Islet of Langerhans (tissue), 1 donor: ENCODE results near the gene PRKCI.
"Not testable (repeated sequence)": the region's sequence is repeated elsewhere in the genome, so short reads cannot be mapped to it uniquely, and the experiment has no call there.

Experiments used
- FAIRE-seq: peaks from one replicate; lab custom pipeline; 2011; peaks lifted over from hg19 to GRCh38; lab: Jason Lieb, UNC

Gene PRKCI

DNA sequence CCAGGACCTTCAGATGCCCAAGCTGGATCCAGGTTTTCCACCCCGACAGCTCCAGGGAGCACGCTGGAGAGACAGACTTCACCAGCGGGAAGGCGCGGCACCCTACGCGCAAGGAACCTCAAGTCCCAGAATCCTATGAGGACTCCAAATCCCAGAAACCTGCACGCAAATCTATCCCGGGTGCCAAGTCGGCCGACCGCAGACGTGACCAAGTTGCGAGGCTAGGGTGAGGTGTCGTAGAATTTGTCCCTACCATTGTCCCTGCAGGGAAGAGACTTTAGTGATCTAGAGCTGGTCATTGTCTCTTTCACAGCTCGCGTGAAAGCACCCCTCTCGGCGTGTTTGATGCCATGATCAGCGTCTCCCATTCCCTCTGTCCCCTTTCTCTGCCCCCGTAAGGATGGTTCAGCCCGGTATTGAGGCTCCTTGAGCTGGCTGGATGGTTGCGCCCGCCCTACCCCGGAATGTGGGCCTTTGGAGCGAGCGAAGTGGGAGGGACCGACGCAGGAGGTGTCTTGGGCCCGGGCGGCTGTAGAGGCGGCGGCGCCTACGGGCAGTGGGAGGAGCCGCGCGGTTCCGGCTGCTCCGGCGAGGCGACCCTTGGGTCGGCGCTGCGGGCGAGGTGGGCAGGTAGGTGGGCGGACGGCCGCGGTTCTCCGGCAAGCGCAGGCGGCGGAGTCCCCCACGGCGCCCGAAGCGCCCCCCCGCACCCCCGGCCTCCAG, at the start of gene PRKCI:
PRKCI (plus strand) TSS at position 501 of the 723 bp plus-strand sequence. CDS start 246 bp downstream, outside the sequence.
- peak; percentile 90 for FAIRE-seq

DNA sequence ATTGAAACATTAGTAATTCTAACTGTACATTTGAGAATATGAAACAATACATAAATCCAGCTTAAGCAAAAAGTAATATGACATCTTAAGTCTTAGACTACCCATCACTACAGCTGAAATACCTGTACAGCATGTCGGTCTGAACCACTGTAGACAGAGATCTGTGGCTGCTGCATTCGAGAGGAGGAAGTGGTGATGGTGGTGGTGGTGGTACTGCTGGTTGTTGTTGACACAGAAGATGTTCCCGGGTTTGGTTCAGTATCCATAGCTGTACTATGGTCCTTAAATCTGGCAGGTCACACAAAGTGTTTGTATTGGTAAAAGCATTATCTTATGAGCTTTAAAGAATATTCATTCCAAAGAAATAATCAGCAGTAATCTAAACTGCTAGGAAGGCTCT, 43.6 kb upstream of the PRKCI start:
- no peak for FAIRE-seq

DNA sequence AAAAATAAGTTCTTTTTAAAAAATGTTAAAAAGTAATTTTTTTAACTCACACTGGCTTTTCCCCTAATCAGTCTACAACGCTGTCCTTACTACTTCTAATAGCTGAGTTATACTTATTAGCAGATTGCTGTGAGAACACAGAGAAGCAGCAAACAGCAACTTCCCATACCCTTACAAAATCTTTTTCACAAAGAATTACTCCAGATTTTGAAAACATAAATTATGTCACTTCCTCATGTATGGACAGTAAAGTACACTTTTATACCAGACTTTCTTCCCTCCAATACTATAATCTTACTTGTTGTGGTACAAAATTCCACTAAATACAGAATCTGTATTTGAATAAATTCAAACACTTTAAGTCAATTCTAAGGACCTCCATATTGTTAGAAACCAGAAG, 42.8 kb upstream of the PRKCI start:
- FAIRE-seq = no peak

DNA sequence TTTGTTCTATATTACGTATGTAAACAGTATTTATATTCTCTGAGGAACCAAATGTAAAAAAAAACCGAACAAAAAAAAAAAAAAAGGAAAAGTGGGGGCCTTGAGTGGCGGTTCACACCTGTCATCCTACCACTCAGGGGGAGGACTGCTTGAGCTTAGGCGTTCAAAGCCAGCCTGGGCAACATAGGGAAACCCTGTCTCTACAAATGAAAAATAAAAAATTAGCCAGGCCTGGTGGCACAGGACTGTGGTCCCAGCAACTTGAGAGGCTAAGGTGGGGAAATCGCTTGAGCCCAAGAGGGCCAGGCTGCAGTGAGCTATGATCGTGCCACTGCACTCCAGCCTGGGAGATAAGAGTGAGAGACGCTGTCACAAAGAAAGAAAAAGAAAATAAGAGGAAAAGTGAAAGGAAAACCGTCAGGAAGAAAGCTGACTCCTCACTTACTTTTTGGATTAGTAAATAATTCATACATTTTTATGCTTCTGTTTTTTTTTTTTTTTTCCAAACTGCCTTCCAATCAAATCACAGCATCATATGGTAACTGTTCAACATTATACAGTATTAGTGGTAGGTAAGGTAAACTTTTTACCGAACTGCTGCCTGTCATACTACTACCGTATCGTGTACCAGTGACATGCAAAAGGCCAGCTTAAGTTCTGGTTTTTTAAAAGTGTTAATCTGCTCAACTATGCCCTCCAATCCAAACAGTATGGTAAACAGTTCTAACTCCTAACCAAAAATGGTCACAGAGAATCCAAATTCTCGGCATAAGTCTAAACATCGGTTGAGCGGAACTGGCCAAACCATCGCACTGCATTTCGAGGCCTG, 41.9 kb upstream of the PRKCI start:
- FAIRE-seq = no peak

DNA sequence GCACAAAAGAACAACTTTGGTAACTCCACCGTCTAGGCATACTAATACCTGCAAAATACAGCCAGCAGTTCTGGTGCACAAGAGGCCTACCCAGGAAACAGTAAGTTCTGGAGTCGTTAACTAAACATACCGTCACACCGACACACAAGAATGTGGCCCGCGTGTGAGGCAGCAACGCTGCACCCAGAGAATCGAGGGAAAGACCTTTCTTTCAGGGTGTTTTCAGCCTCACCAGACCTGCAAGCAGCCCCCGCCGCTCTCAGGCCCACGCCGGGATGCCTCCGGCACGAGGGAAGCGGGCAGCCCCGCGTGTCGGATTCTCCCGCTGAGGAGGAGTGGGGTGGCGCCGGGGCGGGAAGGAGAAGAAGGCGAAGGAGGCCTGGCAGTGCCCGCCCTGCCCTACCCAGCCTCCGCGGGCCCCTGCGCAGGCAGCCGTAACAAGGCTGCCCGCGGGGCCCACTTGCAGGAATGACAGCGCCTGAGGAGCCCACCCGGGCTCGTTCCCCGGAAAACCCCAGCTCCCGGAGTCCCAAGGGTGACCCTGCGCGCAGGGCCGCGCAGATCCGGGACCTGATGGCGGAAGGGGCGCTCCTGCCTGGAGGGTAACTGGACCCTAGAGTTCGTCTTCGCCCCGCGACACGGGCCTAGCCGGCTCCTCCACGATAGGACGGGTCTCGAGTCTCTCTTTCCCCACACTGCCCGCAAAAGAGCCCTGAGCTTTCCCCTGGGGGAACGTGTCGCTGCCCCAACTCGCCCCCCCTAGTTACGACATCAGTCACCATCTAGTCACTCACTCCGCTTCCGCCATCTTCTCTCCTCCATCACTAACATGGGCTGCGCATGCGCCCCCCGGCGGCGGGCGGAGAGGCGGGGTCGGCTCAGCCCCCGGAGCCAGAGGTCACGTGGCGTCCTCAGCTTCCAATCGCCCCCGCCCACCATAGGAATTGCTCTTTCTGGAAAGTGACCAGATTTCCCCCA, 41.0 kb upstream of the PRKCI start, which contains the start of gene PHC3:
PHC3 (minus strand) TSS at position 826 of the 978 bp plus-strand sequence; CDS start at position 808, 18 bp downstream.
- FAIRE-seq = no peak

DNA sequence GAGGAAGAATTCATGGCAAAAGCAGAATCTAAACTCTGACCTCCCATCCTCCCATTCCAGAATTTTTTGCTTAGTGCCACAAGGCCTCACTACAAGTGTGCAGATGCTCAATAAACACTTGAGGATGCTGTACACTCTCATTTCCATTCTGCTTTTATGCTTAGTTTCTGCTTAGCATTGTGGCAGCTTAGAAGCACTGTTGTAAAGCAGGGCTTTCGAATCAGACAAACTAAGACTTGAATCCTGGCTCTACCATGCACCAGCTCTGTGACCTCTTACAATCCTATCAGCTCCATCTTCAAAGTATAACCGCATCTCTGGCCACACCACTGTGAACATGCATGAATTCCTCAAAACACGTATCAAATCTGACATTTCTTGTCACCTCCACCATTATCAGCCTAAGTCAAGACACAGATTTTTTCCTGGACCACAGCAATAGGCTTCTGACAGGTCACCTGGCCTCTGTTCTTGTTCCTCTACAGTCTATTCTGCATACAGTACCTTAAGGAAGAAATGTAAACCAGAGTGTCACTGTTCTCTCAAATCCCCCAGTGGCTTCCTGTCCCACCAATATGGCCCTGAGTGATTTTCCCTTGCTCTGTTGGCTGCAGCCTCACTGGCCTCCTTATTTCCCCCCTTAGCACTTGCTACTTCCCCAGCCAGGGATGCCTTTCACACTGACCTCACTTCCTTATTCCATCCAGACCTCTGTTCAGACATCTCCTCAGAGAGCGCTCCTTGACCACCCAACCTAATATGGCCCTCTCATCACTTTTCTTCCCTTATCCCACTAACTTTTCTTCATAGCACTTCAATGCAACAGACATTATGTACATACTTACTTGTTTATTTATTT, 32.6 kb upstream of the PRKCI start:
- FAIRE-seq = no peak

DNA sequence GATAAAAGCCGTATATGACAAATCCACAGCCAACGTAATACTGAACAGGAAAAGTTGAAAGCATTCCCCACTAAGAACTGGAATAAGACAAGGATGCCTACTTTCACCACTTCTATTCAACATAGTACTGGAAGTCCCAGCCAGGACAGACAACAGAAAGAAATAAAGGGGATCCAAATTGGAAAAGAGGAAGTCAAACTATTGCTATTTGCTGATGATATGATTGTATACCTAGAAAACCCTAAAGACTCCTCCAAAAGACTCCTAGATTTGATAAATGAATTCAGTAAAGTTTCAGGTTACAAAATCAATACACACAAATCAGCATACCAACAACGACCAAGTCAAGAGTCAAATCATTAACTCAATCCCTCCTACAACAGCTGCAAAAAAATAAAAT, 26.5 kb upstream of the PRKCI start:
- not testable (repeated sequence) for FAIRE-seq

DNA sequence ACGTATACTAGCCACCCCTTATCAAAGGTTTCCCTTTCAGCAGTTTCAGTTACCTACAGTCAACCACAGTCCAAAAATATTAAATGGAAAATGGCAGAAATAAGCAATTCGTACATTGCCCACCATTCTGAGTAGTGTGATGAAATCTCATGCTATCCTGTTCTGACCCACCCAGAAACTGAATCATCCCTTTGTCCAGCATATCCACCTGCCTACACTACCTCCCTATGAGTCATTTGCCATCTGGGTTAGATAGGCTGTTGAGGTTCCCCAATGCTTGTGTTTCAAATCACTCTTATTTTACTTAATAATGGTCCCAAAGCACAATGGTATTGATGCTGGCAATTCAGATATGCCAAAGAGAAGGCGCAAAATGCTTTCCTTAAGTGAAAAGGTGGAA, 25.4 kb upstream of the PRKCI start:
- no peak for FAIRE-seq

DNA sequence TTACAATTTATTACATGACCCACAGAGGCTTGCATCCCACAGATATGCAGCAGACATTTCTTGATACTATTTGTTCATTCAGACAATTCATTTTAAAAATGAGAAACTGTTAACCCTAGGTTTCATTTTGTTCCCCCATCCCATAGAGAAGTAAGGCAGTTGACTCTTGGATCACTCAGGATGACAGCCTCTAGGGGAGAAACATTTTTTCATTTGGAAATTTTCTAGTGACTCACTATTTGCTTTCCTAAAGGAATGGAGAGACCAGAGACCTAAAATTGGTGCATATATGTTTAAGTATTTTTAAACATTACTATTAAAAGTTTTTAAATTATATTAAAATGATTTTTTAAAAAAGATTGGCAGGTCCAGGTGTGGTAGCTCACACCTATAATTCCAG, 21.2 kb upstream of the PRKCI start:
- no peak for FAIRE-seq

DNA sequence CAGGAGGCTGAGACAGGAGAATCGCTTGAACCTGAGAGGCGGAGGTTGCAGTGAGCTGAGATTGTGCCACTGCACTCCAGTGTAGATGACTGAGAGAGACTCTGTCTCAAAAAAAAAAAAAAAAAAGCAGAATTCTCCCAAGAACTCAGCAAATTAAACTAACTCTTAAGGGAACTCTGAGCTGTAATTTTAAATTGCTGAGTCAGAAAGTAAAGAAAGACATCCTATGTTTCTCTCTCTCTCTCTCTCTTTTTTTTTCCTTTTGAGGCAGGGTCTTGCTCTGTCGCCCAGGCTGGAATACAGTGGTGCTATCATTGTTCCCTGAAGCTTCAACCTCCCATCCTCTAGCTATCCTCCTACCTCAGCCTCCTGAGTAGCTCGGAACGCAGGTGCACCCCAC, 20.7 kb upstream of the PRKCI start:
- FAIRE-seq = no peak

DNA sequence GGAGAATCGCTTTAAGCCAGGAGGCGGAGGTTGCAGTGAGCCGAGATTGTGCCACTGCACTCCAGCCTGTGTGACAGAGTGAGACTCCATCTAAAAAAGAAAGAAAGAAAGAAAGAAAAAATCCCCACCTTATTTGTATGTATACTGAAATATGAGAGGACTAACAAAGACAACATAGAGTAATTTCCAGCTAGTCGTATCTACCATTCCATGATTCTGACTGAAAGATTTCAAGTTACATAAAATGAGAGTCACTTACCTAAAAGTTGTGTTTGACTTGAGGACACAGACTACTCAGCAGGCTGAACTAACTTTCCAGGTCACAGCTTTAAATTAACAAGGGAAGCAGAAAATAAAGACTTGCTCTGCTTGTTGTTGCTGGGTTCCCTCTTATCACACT, 18.8 kb upstream of the PRKCI start:
- no peak for FAIRE-seq

DNA sequence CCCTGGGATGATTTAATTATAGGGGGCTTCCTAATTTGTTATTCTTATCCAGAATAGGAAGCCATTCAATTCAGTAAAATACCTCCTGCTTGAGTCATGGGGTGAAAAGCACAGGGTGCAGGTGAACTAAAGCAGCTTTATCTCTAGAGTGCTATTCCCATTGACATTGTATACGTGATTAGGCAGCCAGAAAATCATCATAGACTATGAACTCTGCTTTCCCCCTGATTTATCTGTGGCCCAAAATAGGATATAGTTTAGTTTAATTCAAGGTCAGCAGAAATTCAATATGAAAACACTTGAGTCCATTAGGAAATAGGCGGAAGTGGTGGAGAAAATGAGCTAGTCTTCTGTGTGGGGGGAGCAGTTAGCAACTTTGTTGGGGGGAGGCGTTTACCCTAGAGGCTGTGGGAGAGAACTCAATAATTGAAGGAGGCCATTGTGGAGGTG, 18.2 kb upstream of the PRKCI start:
- FAIRE-seq = no peak

DNA sequence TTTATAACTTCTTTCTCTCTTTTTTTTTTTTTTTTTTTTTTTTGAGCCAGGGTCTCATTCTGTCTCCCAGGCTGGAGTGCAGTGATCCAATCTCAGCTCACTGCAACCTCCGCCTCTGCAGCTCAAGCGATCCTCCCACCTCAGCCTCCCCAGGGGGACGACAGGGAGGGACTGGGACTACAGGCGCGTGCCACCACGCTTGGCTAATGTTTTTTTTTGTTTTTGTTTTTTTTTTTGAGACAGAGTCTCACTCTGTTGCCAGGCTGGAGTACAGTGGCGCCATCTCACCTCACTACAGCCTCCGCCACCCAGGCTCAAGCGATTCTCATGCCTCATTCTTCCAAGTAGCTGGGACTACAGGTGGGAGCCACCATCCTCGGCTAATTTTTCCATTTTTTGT, 17.7 kb upstream of the PRKCI start:
- no peak for FAIRE-seq

DNA sequence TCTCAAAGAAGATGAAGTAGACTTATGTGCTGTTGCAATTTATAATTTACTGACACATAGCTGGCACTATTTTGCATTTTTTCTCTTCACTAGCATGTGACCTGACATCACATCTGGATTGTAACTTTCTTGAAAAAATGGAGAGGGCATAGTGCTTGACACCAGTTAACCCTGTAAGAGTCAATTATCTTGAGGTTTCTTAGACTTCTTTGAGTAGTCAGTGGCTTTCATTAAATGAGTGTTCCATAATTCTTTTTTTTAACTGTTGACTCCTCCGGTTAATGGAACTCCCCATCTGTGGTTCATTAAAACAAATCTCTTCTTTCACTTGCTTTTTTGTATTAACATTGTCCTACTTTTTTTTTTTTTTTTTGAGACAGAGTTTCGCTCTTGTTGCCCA, 16.9 kb upstream of the PRKCI start:
- no peak for FAIRE-seq

DNA sequence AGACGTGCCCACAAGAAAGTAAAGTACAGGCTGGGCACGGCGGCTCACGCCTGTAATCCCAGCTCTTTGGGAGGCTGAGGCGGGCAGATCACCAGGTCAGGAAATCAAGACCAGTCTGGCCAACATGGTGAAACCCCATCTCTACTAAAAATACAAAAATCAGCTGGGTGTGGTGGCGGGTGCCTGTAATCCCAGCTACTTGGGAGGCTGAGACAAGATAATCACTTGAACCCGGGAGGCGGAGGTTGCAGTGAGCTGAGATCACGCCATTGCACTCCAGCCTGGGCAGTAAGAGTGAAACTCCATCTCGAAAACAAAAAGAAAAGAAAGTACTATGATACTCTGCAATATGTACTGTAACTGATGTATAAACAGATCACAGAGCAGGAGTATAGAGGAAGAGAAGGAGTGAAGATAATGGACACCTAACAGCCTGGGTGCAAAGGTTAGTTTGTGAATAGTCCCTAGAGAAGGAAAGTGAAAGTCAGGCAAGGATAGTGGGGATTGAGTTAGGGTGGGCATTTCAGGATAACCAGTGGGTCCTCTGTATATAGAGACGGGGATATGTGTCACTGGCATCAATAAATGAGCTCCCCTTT, 16.0 kb upstream of the PRKCI start:
- not testable (repeated sequence) for FAIRE-seq

DNA sequence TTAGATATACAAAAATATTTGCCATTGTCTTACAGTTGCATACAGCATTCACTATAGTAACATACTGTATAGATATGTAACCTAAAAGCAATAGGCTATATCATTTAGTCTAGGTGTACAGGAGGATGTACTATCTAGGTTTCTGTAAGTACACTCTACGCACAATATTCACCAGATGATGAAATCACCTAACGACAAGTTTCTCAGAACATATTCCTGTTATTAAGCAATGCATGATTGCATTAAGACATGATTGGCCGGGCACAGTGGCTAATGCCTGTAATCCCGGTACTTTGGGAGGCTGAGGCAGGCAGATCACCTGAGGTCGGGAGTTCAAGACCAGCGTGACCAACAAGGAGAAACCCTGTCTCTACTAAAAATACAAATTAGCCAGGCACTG, 14.5 kb upstream of the PRKCI start:
- no peak for FAIRE-seq

DNA sequence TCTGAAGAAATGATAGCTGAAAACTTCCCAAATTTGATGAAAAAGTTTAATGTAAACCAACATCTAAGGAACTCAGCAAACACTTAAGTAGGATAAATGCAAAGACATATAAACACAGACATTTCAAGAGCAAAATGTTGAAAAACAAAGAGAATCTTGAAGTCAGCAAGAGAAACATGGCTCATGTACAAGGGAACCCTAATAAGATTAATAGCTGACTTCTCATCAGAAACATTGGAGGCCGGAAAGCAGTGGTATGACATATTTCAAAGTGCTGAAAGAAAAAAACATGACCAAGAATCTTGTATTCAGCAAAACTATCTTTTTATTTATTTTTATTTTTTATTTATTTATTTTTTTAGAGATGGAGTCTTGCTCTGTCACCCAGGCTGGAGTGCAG, 10.6 kb upstream of the PRKCI start:
- no peak for FAIRE-seq

DNA sequence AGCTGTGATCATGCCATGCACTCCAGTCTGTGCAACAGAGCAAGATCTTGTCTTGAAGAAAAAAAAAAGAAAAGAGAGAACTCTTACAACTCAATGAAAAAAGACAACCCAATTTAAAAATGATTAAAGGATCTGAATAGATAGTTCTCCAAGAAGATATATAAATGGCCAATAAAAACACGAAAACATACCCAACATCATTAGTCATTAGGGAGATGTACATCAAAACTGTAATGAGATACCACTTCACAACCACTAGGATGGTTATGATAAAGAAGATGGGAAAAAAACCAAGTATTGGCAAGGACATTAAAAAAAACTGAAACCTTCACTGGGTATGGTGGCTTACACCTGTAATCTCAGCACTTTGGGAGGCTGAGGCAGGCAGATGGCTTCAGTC, 2.4 kb upstream of the PRKCI start:
- FAIRE-seq = no peak

DNA sequence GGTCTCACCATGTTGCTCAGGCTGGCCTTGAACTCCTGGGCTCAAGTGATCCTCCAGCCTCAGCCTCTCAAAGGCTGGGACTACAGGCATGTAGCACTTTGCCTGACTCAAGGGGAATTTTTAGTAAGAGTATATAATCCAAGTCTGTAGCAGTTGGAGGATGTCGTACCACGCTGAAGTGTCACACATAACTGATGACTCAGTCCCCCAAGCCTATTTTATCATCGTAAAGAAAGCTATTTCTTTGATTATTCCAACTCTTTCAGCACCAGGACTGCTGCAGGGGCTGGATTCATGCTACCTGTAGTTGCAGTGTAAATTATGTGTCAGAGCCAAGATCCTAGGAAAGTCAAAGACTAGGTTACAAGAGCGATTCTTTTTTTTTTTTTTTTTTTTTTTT, 1.4 kb upstream of the PRKCI start:
- FAIRE-seq = no peak

DNA sequence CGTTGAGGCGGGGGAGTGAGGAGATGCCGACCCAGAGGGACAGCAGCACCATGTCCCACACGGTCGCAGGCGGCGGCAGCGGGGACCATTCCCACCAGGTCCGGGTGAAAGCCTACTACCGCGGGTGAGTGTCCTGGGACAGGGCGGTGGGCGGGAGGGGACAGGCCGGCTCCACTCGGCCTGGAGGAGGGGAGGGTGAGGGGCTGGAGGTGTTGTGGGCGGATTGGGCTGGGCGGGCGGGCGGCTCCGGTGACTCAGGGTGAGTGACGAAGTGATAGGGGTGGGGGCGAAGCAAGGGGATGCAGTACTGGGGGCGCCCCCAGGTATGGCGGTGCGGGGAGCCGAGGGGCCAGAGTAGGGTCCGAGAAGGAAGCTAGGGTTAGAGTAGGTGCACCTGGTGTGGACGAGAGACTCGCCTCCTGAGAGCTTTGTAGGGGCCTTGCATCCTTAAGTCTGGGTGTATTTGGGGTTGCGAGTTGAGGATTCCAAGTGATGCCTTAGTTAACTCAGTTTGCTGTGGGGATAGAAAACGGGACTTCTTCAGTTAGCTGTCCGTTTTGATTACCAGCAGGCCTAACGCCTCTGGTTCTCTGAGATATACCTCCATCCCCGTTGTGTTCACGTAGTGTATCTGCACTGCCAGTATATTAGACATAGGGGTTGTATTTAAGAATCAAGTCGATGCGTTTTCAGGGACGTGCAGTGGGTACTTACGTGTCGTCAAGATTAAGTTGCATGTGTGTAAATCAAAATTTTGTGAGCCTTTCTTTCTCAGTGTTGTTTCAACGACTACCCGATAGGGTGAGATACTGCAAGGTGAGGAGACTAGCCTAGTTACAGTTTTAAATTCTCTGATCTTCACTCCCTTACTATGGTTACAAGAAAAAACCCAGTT, 670 bp downstream of the PRKCI start:
- peak; percentile 58 for FAIRE-seq
